H1 (cell line): ENCODE data around the gene DOCK8. TPM values are rescaled to one million over a fixed set of nuclear protein-coding genes. Genes with fewer than 3 reads are reported as not detected.

Experiments
- CTCF ChIA-PET: fragments of 300-600 bp; sonication (Branson Sonifier 250); formaldehyde crosslinking; loops from one replicate; lab custom pipeline; 2021; ENCODE audit not compliant: partially characterized antibody; lab: Charles Lee
- POLR2A ChIA-PET: fragments of 300-600 bp; sonication (Branson Sonifier 250); formaldehyde crosslinking; loops from one replicate; lab custom pipeline; 2021; ENCODE audit warnings: inconsistent platforms; ENCODE audit not compliant: partially characterized antibody; lab: Charles Lee
- DNase-seq, 2 experiments: peaks; one replicate each; pipeline versions ENCODE4 v3.0.0 to v3.0.0-alpha.2; 2010 to 2022; ENCODE audit warnings: low spot score in 2 of 2, low read depth in 1 of 2, mixed read lengths in 1 of 2
- FAIRE-seq: peaks from 2 replicates; lab custom pipeline; 2011; peaks lifted over from hg19 to GRCh38; lab: Jason Lieb, UNC
- H2AFZ ChIP-seq: 2 replicates; pipeline ENCODE4 v1.8.1; 2012; ENCODE audit warnings: low read length, inconsistent platforms
- H2AK5ac ChIP-seq: 2 replicates; pipeline ENCODE4 v1.6.1; 2013; ENCODE audit warnings: low read depth, low read length
- H2BK120ac ChIP-seq: replicated peaks from 2 replicates; pipeline ENCODE3; 2013; ENCODE audit warnings: low read depth, low read length, inconsistent platforms
- H2BK12ac ChIP-seq: 2 replicates; pipeline ENCODE4 v1.6.1; 2013; ENCODE audit warnings: low read depth, low read length
- H2BK15ac ChIP-seq: 2 replicates; pipeline ENCODE4 v1.6.1; 2013; ENCODE audit warnings: low read length
- H2BK20ac ChIP-seq: 2 replicates; pipeline ENCODE4 v1.6.1; 2013; ENCODE audit warnings: low read length
- H2BK5ac ChIP-seq: 2 replicates; pipeline ENCODE4 v1.6.1; 2013; ENCODE audit warnings: low read depth, low read length
- H3K14ac ChIP-seq: 2 replicates; pipeline ENCODE4 v1.6.1; 2013; ENCODE audit warnings: inconsistent platforms; ENCODE audit not compliant: insufficient read length
- H3K18ac ChIP-seq: 2 replicates; pipeline ENCODE4 v1.6.1; 2013; ENCODE audit warnings: low read length; ENCODE audit errors: extremely low read depth
- H3K23ac ChIP-seq: 2 replicates; pipeline ENCODE4 v1.6.1; 2013; ENCODE audit warnings: inconsistent platforms; ENCODE audit not compliant: insufficient read length
- H3K23me2 ChIP-seq: 2 replicates; pipeline ENCODE4 v1.6.1; 2013; ENCODE audit warnings: low read depth, low read length
- H3K27ac ChIP-seq: 2 replicates; pipeline ENCODE4 v1.6.1; 2011; ENCODE audit warnings: low read depth, low read length, inconsistent platforms
- H3K27me3 ChIP-seq, 4 experiments: replicated peaks in 1 of 4; 1 replicate in 1 of 4; 2 replicates in 3 of 4; pipeline versions ENCODE4 v1.6.1 to v1.8.1; 2011 to 2013; ENCODE audit warnings: low read length in 3 of 4, mild to moderate bottlenecking in 3 of 4, inconsistent platforms in 2 of 4, mixed read lengths in 2 of 4, moderate library complexity in 1 of 4; ENCODE audit not compliant: control insufficient read depth in 3 of 4, insufficient read depth in 3 of 4; ENCODE audit errors: extremely low read depth in 1 of 4
- H3K36me3 ChIP-seq, 4 experiments: 2 replicates each; pipeline versions ENCODE4 v1.6.1 to v1.8.1; 2011 to 2013; ENCODE audit warnings: mild to moderate bottlenecking in 4 of 4, low read length in 3 of 4, moderate library complexity in 2 of 4, control low read depth in 1 of 4, inconsistent platforms in 1 of 4; ENCODE audit not compliant: insufficient read depth in 4 of 4, control insufficient read depth in 2 of 4
- H3K4ac ChIP-seq: replicated peaks from 2 replicates; pipeline ENCODE3; 2013; ENCODE audit warnings: low read length, low read depth, mixed read lengths, inconsistent platforms; ENCODE audit not compliant: insufficient read length
- H3K4me1 ChIP-seq, 4 experiments: replicated peaks in 1 of 4; 1 replicate in 1 of 4; 2 replicates in 3 of 4; pipeline versions ENCODE4 v1.6.1 to v1.8.1; 2011 to 2013; ENCODE audit warnings: low read length in 3 of 4, inconsistent platforms in 2 of 4, mixed read lengths in 1 of 4; ENCODE audit not compliant: insufficient read depth in 4 of 4, control insufficient read depth in 3 of 4
- H3K4me2 ChIP-seq, 2 experiments: 2 replicates each; pipeline versions ENCODE4 v1.6.1 to v1.8.1; 2011 to 2013; ENCODE audit warnings: low read depth in 2 of 2, low read length in 2 of 2, control low read depth in 1 of 2, inconsistent platforms in 1 of 2, mild to moderate bottlenecking in 1 of 2; ENCODE audit not compliant: insufficient read depth in 1 of 2
- H3K4me3 ChIP-seq, 4 experiments: fragments of 200-600, 300-600 bp in 1 of 4; sonication (generic), shearing (Covaris generic), sonication (Bioruptor Twin) in 1 of 4; 2 replicates each; pipeline versions ENCODE4 v1.5.1 to v1.8.1; 2011 to 2016; ENCODE audit warnings: low read length in 4 of 4, low read depth in 3 of 4, control low read depth in 2 of 4, inconsistent platforms in 2 of 4, mild to moderate bottlenecking in 2 of 4, mixed read lengths in 1 of 4, moderate library complexity in 1 of 4; ENCODE audit not compliant: insufficient read depth in 2 of 4; ENCODE audit errors: extremely low read depth in 1 of 4
- H3K56ac ChIP-seq: replicated peaks from 2 replicates; pipeline ENCODE3; 2013; ENCODE audit warnings: low read depth, mild to moderate bottlenecking, mixed read lengths, low read length, inconsistent platforms; ENCODE audit not compliant: insufficient read length
- H3K79me1 ChIP-seq: 2 replicates; pipeline ENCODE4 v1.6.1; 2013; ENCODE audit warnings: low read depth, low read length, control low read depth
- H3K79me2 ChIP-seq, 2 experiments: 2 replicates each; pipeline versions ENCODE4 v1.6.1 to v1.8.1; 2012 to 2013; ENCODE audit warnings: low read length in 2 of 2, mild to moderate bottlenecking in 2 of 2, inconsistent platforms in 1 of 2; ENCODE audit not compliant: insufficient read depth in 2 of 2, control insufficient read depth in 1 of 2
- H3K9ac ChIP-seq, 4 experiments: replicated peaks in 1 of 4; 1 replicate in 1 of 4; 2 replicates in 3 of 4; pipeline versions ENCODE4 v1.6.1 to v1.8.1; 2011 to 2013; ENCODE audit warnings: low read depth in 3 of 4, low read length in 3 of 4, control low read depth in 2 of 4, mild to moderate bottlenecking in 2 of 4, moderate library complexity in 2 of 4, inconsistent platforms in 1 of 4; ENCODE audit errors: extremely low read depth in 1 of 4
- H3K9me3 ChIP-seq, 2 experiments: 2 replicates each; pipeline versions ENCODE4 v1.6.1 to v1.8.1; 2012 to 2013; ENCODE audit warnings: mild to moderate bottlenecking in 2 of 2, moderate library complexity in 2 of 2, control low read depth in 1 of 2, inconsistent platforms in 1 of 2, low read depth in 1 of 2, low read length in 1 of 2, mixed read lengths in 1 of 2; ENCODE audit not compliant: insufficient read depth in 2 of 2
- H4K20me1 ChIP-seq, 2 experiments: replicated peaks in 1 of 2; 2 replicates each; pipeline versions ENCODE3 to v1.8.1; 2011 to 2013; ENCODE audit warnings: inconsistent platforms in 2 of 2, low read length in 2 of 2, mild to moderate bottlenecking in 1 of 2; ENCODE audit not compliant: insufficient read depth in 2 of 2, control insufficient read depth in 1 of 2
- H4K5ac ChIP-seq: 2 replicates; pipeline ENCODE4 v1.6.1; 2013; ENCODE audit warnings: low read length, low read depth, mixed read lengths, inconsistent platforms; ENCODE audit not compliant: insufficient read length
- H4K8ac ChIP-seq: 2 replicates; pipeline ENCODE4 v1.8.0; 2013; ENCODE audit warnings: mild to moderate bottlenecking, moderate library complexity, low read length, inconsistent platforms; ENCODE audit not compliant: insufficient read depth; ENCODE audit errors: extremely low read depth
- H4K91ac ChIP-seq: replicated peaks from 2 replicates; pipeline ENCODE3; 2013; ENCODE audit warnings: low read length, mixed read lengths, inconsistent platforms; ENCODE audit not compliant: insufficient read length
- BCL11A ChIP-seq, 2 experiments: IDR thresholded peaks; one replicate each; pipeline ENCODE4 v1.6.1; 2011; ENCODE audit warnings: low read depth in 2 of 2, low read length in 2 of 2, mild to moderate bottlenecking in 2 of 2
- EP300 ChIP-seq, 2 experiments: IDR thresholded peaks; 1 replicate in 1 of 2; 2 replicates in 1 of 2; pipeline ENCODE4 v1.6.1; 2011 to 2012; ENCODE audit warnings: low read depth in 2 of 2, low read length in 2 of 2, mild to moderate bottlenecking in 2 of 2, borderline replicate concordance in 1 of 2, inconsistent platforms in 1 of 2, moderate library complexity in 1 of 2
- HDAC2 ChIP-seq, 2 experiments: fragments of 300-600 bp in 1 of 2; sonication (generic) in 1 of 2; IDR thresholded peaks; 2 replicates each; pipeline ENCODE4 v1.6.1; 2011 to 2012; ENCODE audit warnings: low read depth in 2 of 2, low read length in 2 of 2, mild to moderate bottlenecking in 2 of 2, moderate library complexity in 2 of 2, borderline replicate concordance in 1 of 2, inconsistent platforms in 1 of 2
- HDAC6 ChIP-seq: IDR thresholded peaks from one replicate; pipeline ENCODE4 v1.7.1; 2012; ENCODE audit warnings: low read depth, mild to moderate bottlenecking, inconsistent platforms, low read length, moderate library complexity
- KDM5A ChIP-seq: fragments of 200-600 bp; IDR thresholded peaks from 2 replicates; pipeline ENCODE4 v1.7.1; 2012; ENCODE audit warnings: mild to moderate bottlenecking, low read length, inconsistent platforms, mixed read lengths
- NRF1 ChIP-seq: IDR thresholded peaks from 2 replicates; pipeline ENCODE4 v1.6.1; 2011; ENCODE audit warnings: mild to moderate bottlenecking, low read depth, low read length, improper control_type of control experiment
- RBBP5 ChIP-seq: IDR thresholded peaks from 2 replicates; pipeline ENCODE4 v1.7.1; 2012; ENCODE audit warnings: low read depth, mild to moderate bottlenecking, inconsistent platforms, low read length, moderate library complexity, borderline replicate concordance
- RNF2 ChIP-seq: fragments of 200-900, 300-1000 bp; sonication (generic); IDR thresholded peaks from 2 replicates; pipeline ENCODE4 v1.7.1; 2016; ENCODE audit warnings: borderline replicate concordance, low read depth, mild to moderate bottlenecking, antibody characterized with exemption, low read length; ENCODE audit not compliant: poor library complexity, severe bottlenecking; ENCODE audit errors: missing control alignments
- SIX5 ChIP-seq: IDR thresholded peaks from 2 replicates; pipeline ENCODE4 v1.6.1; 2011; ENCODE audit warnings: mild to moderate bottlenecking, low read depth, low read length
- SUZ12 ChIP-seq: fragments of 200-600 bp; sonication (generic); IDR thresholded peaks from 2 replicates; pipeline ENCODE4 v1.6.1; 2012; ENCODE audit warnings: mild to moderate bottlenecking, inconsistent platforms, low read length, moderate library complexity, mixed read lengths
- TAF1 ChIP-seq: IDR thresholded peaks from 2 replicates; pipeline ENCODE4 v1.6.1; 2011; ENCODE audit warnings: mild to moderate bottlenecking, low read depth, low read length
- WGBS, 2 experiments: shearing (Covaris generic) in 1 of 2; methylation state at CpG; one replicate each; pipeline versions ENCODE4 v1.1.6 to v1.1.7; 2013 to 2015; ENCODE audit warnings: low lambda C conversion rate in 2 of 2, mixed read lengths in 2 of 2, inconsistent platforms in 1 of 2, low coverage in 1 of 2, missing lambda C conversion rate in 1 of 2; ENCODE audit not compliant: insufficient replicate concordance in 2 of 2, insufficient coverage in 1 of 2, insufficient read length in 1 of 2; ENCODE audit errors: extremely low coverage in 1 of 2, missing lambda C conversion rate in 1 of 2; 5-methylcytosine and 5-hydroxymethylcytosine counted together
- polyA plus RNA-seq, 7 experiments: library from polyadenylated mRNA; depleted of rRNA in 3 of 7; stranded (reverse) in 5 of 7; unstranded in 2 of 7; fragments of >200 nt in 5 of 7; fragments of 200-250 nt in 2 of 7; gene quantifications; 1 replicate in 5 of 7; 2 replicates in 1 of 7; 4 replicates in 1 of 7; pipeline versions ENCODE4 v1.2.1 to v1.2.3, GENCODE V29; 2011 to 2013; ENCODE audit warnings: missing spikeins in 2 of 7, mixed read lengths in 2 of 7
- total RNA-seq: library from RNA; stranded (reverse); fragmentation: NEBNext Ultra II Directional; extraction: Animal tissue kit (Norgen Biotek cat#: 25700); gene quantifications from 2 replicates; pipeline ENCODE4 v1.2.1, GENCODE V29; 2021
- TF ChIP-seq, protein P1 (sequence below): IDR thresholded peaks from 2 replicates; pipeline ENCODE4 v1.6.1; 2012; ENCODE audit warnings: inconsistent platforms
- TF ChIP-seq, protein P2 (sequence below): IDR thresholded peaks from 2 replicates; pipeline ENCODE4 v1.6.1; 2012; ENCODE audit warnings: inconsistent platforms

DOCK8 gene
- total and polyA plus RNA-seq, 2 of the 8 experiments (the other 6 are each of a cell fraction or from before 2014, with no cell fraction given) = 0.57 to 2.0 TPM

DNA sequence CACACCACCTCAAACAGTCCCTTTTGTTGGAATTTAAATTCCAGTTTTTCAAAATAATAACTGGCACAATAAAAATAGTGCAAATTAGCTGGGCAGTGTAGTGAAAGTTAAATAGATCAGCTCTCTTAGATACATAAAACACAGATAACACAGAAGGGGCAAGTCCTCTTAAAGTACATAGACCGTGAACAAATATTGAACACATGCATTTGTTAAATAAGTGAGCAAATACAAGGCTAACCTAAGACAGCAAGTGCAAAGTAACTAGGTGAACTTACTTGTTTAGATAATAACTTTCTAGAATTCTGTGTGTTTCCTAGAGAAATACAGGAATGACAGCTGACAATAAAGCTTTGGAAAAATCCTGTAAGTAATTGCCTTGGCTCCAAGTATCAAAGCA is 280.1 kb downstream of the DOCK8 start:
- no peaks in the 10 kb centered on the region for H3K79me2 ChIP-seq
- FAIRE-seq (no peak), DNase-seq (no peak)
- no peaks in the 10 kb centered on the region for H3K27me3 ChIP-seq
- H3K23ac ChIP-seq = no peak overlapping the region
- no peak overlapping the region for H2AK5ac ChIP-seq
- no peak overlapping the region for H3K27ac ChIP-seq
- H3K4me2 ChIP-seq = no peak overlapping the region
- ChIA-PET POLR2A (no interaction called here), CTCF (interaction anchor here (1.1 to 1.4 kb wide), 3 partner anchors 9 to 455 kb away, joined by 3 read pairs; no protein-coding TSS in a partner anchor)
- H2AFZ ChIP-seq = no peak overlapping the region
- H4K5ac ChIP-seq = no peak overlapping the region
- H3K23me2 ChIP-seq = no peaks in the 10 kb centered on the region
- no peak overlapping the region for H3K4ac ChIP-seq
- H4K8ac ChIP-seq = no peak overlapping the region
- no peak overlapping the region for H2BK15ac ChIP-seq
- H3K18ac ChIP-seq = no peak overlapping the region
- no peaks in the 10 kb centered on the region for H4K20me1 ChIP-seq
- no peaks in the 10 kb centered on the region for H3K4me1 ChIP-seq
- H3K14ac ChIP-seq = no peak overlapping the region
- H3K56ac ChIP-seq = no peak overlapping the region
- 100% methylated on average over 1 of the region's 1 CpG; no CpG with 5 or more reads in 1 of the 2 experiments for WGBS, 2 experiments
- no peak overlapping the region for H2BK5ac ChIP-seq
- no peak overlapping the region for H2BK12ac ChIP-seq
- no peaks in the 10 kb centered on the region for H3K9me3 ChIP-seq
- no peak overlapping the region for H3K9ac ChIP-seq
- no peak overlapping the region for H2BK120ac ChIP-seq
- H4K91ac ChIP-seq = no peak overlapping the region
- no peaks in the 10 kb centered on the region for H3K36me3 ChIP-seq
- no peak overlapping the region for H2BK20ac ChIP-seq
- H3K4me3 ChIP-seq = no peak overlapping the region
- H3K79me1 ChIP-seq = no peaks in the 10 kb centered on the region
- no peak for TF ChIP-seq HDAC2 (IDR thresholded peaks at IDR 0.05; ENCODE audit: borderline replicate concordance in 1 of 2, low read depth in 2 of 2, low read length in 2 of 2)
- TF ChIP-seq SIX5 = no peak
- TF ChIP-seq, protein P1, sequence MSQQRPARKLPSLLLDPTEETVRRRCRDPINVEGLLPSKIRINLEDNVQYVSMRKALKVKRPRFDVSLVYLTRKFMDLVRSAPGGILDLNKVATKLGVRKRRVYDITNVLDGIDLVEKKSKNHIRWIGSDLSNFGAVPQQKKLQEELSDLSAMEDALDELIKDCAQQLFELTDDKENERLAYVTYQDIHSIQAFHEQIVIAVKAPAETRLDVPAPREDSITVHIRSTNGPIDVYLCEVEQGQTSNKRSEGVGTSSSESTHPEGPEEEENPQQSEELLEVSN = no peak
- TF ChIP-seq BCL11A (IDR thresholded peaks at IDR 0.05; ENCODE audit: low read depth in 2 of 2, low read length in 2 of 2) = no peak
- TF ChIP-seq, protein P2, sequence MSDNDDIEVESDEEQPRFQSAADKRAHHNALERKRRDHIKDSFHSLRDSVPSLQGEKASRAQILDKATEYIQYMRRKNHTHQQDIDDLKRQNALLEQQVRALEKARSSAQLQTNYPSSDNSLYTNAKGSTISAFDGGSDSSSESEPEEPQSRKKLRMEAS = no peak
- no peak for TF ChIP-seq RNF2
- TF ChIP-seq EP300 (IDR thresholded peaks at IDR 0.05; ENCODE audit: borderline replicate concordance in 1 of 2, low read depth in 2 of 2, low read length in 2 of 2) = no peak
- TF ChIP-seq HDAC6 = no peak
- TF ChIP-seq SUZ12 = no peak
- TF ChIP-seq RBBP5 = no peak
- TF ChIP-seq TAF1 = no peak
- TF ChIP-seq KDM5A = no peak
- no peak for TF ChIP-seq NRF1
